GM21526 (cell line): ENCODE results near the gene RUNX3.
"Not testable (repeated sequence)": the region's sequence is repeated elsewhere in the genome, so short reads cannot be mapped to it uniquely, and the experiment has no call there.

Source experiments
- ATAC-seq: cut with Tn5 transposase; IDR thresholded peaks from one replicate; pipeline ENCODE4 v1.9.1; 2021; ENCODE audit warnings: moderate library complexity; ENCODE audit not compliant: unreplicated experiment, low FRiP score

RUNX3 gene

GRCh38 chr1:24915816-24916602 is 14.1 kb downstream of the RUNX3 start:
- no peak for ATAC-seq

- no peak for ATAC-seq
Measured at GRCh38 chr1:24914226-24915069, 15.6 kb downstream of the RUNX3 start.

GRCh38 chr1:24913616-24914225 is 16.4 kb downstream of the RUNX3 start:
- ATAC-seq: no peak

- no peak for ATAC-seq
Measured at GRCh38 chr1:24913274-24913604, 16.8 kb downstream of the RUNX3 start.

- ATAC-seq: no peak
Measured at GRCh38 chr1:24912376-24913273, 17.5 kb downstream of the RUNX3 start.

GRCh38 chr1:24911651-24912155 is 18.4 kb downstream of the RUNX3 start:
- no peak for ATAC-seq

- ATAC-seq: no peak
Measured at GRCh38 chr1:24910751-24911650, 19.1 kb downstream of the RUNX3 start.

GRCh38 chr1:24910210-24910609 is 19.9 kb downstream of the RUNX3 start:
- ATAC-seq: no peak

- no peak for ATAC-seq
Measured at GRCh38 chr1:24909388-24909898, 20.6 kb downstream of the RUNX3 start.

- ATAC-seq: no peak
Measured at GRCh38 chr1:24908591-24909259, 21.4 kb downstream of the RUNX3 start.

GRCh38 chr1:24907587-24908294 is 22.3 kb downstream of the RUNX3 start:
- ATAC-seq: not testable (repeated sequence)

- no peak for ATAC-seq
Measured at GRCh38 chr1:24906760-24907490, 23.2 kb downstream of the RUNX3 start.

- ATAC-seq: no peak
Measured at GRCh38 chr1:24905979-24906720, 23.9 kb downstream of the RUNX3 start.

GRCh38 chr1:24905355-24905978 is 24.6 kb downstream of the RUNX3 start:
- ATAC-seq: no peak

GRCh38 chr1:24904731-24905354 is 25.2 kb downstream of the RUNX3 start:
- ATAC-seq: no peak
